K562 (cell line): ENCODE results near the gene KCTD18. TPM values are rescaled to one million over a fixed set of nuclear protein-coding genes. Genes with fewer than 3 reads are reported as not detected.

Experiments
- MAFF ChIP-seq: IDR thresholded peaks from 2 replicates; pipeline ENCODE4 v1.6.1; 2012; ENCODE audit warnings: low read length, improper control_type of control experiment
- MAFG ChIP-seq: fragments of 450-650 bp; conservative IDR thresholded peaks from 2 replicates; pipeline ENCODE4 v1.6.1; 2016; ENCODE audit warnings: missing genetic modification characterization, missing compliant biosample characterization
- MEF2A ChIP-seq: IDR thresholded peaks from 2 replicates; pipeline ENCODE4 v1.6.1; 2011; ENCODE audit warnings: low read depth, mild to moderate bottlenecking, low read length, moderate library complexity; ENCODE audit not compliant: control insufficient read depth
- SMARCE1 ChIP-seq: fragments of 450-650 bp; IDR thresholded peaks from 2 replicates; pipeline ENCODE4 v1.7.1; 2016; ENCODE audit warnings: mild to moderate bottlenecking
- ZNF175 ChIP-seq: fragments of 200-800 bp; sonication (Bioruptor generic); IDR thresholded peaks from 2 replicates; pipeline ENCODE4 v1.6.1; 2016; ENCODE audit warnings: low read depth, mild to moderate bottlenecking, missing genetic modification characterization, missing compliant biosample characterization
- polyA plus RNA-seq, 8 experiments: library from polyadenylated mRNA; depleted of rRNA in 4 of 8; stranded (reverse) in 5 of 8; unstranded in 3 of 8; fragments of >200 nt; fragmentation: Nextera tagmentation in 2 of 8; fragmentation: Illumina TruSeq in 1 of 8; extraction: Ambion mirVana in 2 of 8; extraction: Trizol in 1 of 8; gene quantifications; 2 replicates each; pipeline versions ENCODE4 v1.2.1 to v1.2.3, GENCODE V29; 2011 to 2014; ENCODE audit warnings: inconsistent platforms in 1 of 8, missing spikeins in 1 of 8
- total RNA-seq, 7 experiments: library from RNA; depleted of rRNA in 6 of 7; stranded (reverse); fragments of >200 nt in 6 of 7; fragmentation: Illumina TruSeq in 2 of 7; extraction: Trizol in 2 of 7; gene quantifications; 2 replicates each; pipeline versions ENCODE4 v1.2.1 to v1.2.3, GENCODE V29; 2011 to 2021; ENCODE audit warnings: low replicate concordance in 1 of 7
- TF ChIP-seq, protein P1 (sequence below), 2 experiments: fragments of 200-800 bp in 1 of 2; sonication (Bioruptor generic) in 1 of 2; sonication (generic) in 1 of 2; formaldehyde crosslinking in 1 of 2; IDR thresholded peaks in 1 of 2; conservative IDR thresholded peaks in 1 of 2; 2 replicates each; pipeline versions ENCODE4 v1.5.0 to v1.6.1; 2016 to 2020; ENCODE audit warnings: missing compliant biosample characterization in 1 of 2, missing genetic modification characterization in 1 of 2, missing genetic modification reagents in 1 of 2
- TF ChIP-seq, protein P2 (sequence below): fragments of 450-650 bp; IDR thresholded peaks from 2 replicates; pipeline ENCODE4 v1.6.1; 2017; ENCODE audit warnings: antibody characterized with exemption, mild to moderate bottlenecking

KCTD18 gene
- total and polyA plus RNA-seq, 9 of the 15 experiments (the other 6 are each of a cell fraction or from before 2014, with no cell fraction given) = 0.39 to 5.4 (median 3.8) TPM

DNA sequence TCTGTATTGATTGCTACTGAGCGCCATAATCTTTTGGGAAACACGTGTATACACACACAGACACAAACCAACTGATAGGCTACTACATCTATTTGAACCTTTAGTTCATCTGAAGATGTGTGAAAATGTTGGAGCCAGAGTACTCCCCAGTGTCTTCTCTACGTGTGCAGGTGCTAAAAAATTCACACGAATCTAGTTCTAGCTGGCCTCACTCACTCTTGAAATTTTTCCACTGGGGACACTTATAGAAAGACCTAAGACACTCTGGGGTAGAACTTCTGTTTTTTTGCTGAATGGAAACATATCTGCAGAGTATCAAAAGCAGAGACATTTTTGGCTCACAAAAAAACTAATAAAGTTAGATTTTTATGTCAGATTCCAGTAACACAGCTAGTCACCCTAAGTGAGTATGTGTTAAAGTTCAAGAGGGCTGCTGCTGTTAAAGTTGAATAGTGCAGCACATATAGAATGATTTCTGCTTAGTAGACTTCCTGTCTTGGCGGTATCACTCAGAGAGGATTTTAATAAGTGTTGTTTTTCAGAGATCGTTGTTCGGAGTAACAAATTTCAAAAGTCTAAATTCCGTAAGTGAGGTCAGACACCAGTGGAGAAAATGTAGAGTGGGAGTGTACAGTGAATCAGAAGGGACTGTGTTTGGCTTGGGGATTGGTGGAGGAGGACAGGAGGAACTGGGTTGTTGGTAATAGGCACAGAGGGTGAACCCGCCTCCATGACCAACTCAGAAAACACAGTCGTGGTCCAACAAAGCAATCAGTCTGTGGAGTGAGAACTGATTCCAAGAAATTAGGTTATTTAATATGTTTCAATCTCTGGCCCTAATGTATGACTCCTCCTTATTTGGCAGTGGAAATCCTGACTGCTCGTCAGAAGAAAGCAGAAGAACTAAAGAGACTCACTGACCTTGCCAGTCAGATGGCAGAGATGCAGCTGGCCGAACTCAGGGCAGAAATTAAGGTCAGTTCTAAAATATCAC, 43.1 kb downstream of the KCTD18 start (continued):
- TF ChIP-seq, protein P1, sequence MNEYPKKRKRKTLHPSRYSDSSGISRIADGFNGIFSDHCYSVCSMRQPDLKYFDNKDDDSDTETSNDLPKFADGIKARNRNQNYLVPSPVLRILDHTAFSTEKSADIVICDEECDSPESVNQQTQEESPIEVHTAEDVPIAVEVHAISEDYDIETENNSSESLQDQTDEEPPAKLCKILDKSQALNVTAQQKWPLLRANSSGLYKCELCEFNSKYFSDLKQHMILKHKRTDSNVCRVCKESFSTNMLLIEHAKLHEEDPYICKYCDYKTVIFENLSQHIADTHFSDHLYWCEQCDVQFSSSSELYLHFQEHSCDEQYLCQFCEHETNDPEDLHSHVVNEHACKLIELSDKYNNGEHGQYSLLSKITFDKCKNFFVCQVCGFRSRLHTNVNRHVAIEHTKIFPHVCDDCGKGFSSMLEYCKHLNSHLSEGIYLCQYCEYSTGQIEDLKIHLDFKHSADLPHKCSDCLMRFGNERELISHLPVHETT (CRISPR knock-in tag; conservative IDR thresholded peaks at IDR 0.05 in 1 of 2, IDR thresholded peaks at IDR 0.05 in 1 of 2) = no peak
- TF ChIP-seq SMARCE1 (no peak), MAFF (no peak), ZNF175 (CRISPR knock-in tag) (no peak), MAFG (tag) (no peak), MEF2A (no peak)
- TF ChIP-seq, protein P2, sequence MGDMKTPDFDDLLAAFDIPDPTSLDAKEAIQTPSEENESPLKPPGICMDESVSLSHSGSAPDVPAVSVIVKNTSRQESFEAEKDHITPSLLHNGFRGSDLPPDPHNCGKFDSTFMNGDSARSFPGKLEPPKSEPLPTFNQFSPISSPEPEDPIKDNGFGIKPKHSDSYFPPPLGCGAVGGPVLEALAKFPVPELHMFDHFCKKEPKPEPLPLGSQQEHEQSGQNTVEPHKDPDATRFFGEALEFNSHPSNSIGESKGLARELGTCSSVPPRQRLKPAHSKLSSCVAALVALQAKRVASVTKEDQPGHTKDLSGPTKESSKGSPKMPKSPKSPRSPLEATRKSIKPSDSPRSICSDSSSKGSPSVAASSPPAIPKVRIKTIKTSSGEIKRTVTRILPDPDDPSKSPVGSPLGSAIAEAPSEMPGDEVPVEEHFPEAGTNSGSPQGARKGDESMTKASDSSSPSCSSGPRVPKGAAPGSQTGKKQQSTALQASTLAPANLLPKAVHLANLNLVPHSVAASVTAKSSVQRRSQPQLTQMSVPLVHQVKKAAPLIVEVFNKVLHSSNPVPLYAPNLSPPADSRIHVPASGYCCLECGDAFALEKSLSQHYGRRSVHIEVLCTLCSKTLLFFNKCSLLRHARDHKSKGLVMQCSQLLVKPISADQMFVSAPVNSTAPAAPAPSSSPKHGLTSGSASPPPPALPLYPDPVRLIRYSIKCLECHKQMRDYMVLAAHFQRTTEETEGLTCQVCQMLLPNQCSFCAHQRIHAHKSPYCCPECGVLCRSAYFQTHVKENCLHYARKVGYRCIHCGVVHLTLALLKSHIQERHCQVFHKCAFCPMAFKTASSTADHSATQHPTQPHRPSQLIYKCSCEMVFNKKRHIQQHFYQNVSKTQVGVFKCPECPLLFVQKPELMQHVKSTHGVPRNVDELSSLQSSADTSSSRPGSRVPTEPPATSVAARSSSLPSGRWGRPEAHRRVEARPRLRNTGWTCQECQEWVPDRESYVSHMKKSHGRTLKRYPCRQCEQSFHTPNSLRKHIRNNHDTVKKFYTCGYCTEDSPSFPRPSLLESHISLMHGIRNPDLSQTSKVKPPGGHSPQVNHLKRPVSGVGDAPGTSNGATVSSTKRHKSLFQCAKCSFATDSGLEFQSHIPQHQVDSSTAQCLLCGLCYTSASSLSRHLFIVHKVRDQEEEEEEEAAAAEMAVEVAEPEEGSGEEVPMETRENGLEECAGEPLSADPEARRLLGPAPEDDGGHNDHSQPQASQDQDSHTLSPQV = no peak
